ENCODE results near the gene ABHD12B.

GRCh38 chr14:50831726-50832168 lies 40.1 kb upstream of the ABHD12B start:
- TF ChIP-seq HMGXB4 (CRISPR knock-in tag; IDR thresholded peaks at IDR 0.05) (no peak), HOMEZ (CRISPR knock-in tag; IDR thresholded peaks at IDR 0.05) (no peak), ARID2 (IDR thresholded peaks at IDR 0.05) (no peak), MGA (IDR thresholded peaks at IDR 0.05) (no peak), NFE2L1 (tag; IDR thresholded peaks at IDR 0.05; ENCODE audit: borderline replicate concordance, low read depth) (no peak), FOXK1 (CRISPR knock-in tag; IDR thresholded peaks at IDR 0.05; ENCODE audit: borderline replicate concordance) (no peak), DLX4 (CRISPR knock-in tag; IDR thresholded peaks at IDR 0.05) (no peak), EZH2 (IDR thresholded peaks at IDR 0.05; ENCODE audit: borderline replicate concordance, low read depth, low read length) (no peak), NFATC3 (IDR thresholded peaks at IDR 0.05) (no peak), MAZ (CRISPR knock-in tag; conservative IDR thresholded peaks at IDR 0.05 in 1 of 2, IDR thresholded peaks at IDR 0.05 in 1 of 2) (no peak), CHAMP1 (IDR thresholded peaks at IDR 0.05) (no peak), NCOA2 (IDR thresholded peaks at IDR 0.05; ENCODE audit: partially characterized antibody in 2 of 2) (no peak), RFX5 (IDR thresholded peaks at IDR 0.05; ENCODE audit: low read depth, low read length) (no peak)
